GM19240 (cell line): ENCODE data around the gene FOXL1.

Experiments used
- DNase-seq: peaks from one replicate; pipeline ENCODE4 v3.0.0; 2011; ENCODE audit warnings: low spot score; ENCODE audit not compliant: insufficient read length

FOXL1 gene

DNA sequence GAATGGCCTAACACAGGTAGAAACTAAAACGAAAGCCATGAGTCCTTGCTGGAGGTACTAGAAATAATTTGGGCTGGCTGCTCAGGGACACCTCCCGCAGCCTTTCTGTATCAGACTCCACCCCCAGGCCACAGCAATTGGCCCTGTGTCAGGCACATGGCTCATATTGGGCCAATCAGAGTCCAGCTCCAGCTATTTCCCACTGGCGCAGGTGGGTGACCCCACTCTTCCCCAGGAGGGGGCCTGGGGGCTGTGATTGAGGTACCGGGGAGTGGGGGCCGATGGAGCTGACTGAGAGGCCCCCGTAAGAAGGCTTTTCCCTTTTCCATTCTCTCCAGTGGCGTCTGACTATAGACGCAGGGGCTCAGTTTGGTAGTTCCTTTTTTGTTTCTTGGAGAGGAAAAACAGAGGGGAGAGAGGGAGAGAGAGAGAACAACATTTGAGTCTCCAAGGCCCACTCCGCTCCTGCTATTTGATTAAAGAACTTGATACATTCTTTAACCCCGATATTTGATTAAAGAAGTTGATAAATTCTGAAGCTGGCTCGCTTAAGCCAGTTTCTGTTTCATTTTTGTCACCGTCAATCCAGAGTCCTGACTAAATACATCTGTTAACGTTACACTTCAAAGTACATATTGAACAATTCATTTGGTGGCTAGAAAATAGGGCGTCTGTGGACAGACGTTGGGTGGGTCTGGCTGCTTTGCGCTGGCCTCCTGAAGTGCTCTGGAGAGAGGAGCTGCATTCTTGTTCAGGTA, 26.3 kb downstream of the FOXL1 start:
- DNase-seq = peak; percentile 31

DNA sequence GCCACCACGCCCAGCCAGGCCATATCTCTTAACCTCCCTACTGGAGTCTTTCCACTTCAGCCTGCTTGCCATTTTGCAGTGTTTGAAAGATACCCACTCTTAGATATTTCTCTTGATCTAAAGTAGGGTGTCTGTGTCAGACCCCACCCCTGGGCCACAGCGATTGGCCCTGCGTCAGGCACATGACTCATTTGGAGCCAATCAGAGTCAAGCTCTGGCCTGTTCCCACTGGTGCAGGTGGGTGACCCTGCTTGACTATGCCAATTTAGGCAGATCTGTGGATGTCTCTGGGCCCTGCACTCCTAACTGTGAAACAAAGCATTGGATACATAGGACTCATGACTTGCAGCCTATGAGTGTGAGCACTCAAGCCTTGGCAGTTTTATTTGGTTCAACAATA, 27.6 kb downstream of the FOXL1 start:
- DNase-seq = no peak

DNA sequence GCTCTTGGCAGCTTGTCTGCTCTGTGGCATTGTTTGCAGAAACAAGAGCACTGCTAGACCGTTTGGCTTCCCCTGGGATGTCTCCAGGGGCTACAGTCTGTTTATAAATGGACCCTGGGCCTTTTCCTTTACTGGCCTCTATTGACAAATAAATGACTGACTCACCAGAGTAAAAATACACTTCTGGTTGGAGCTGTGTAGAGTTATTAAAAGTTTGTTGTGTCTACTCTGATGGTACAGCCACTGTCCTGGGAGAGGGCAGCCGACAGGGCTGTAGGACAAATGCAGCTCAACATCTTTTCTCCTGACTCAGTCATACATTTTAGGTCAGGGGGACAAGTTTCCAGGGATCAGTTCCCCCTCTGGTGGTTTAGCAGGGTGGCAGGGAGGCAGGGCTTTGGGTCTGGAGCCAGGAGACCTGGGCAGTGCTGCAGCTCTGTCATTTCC, 30.0 kb downstream of the FOXL1 start:
- no peak for DNase-seq

DNA sequence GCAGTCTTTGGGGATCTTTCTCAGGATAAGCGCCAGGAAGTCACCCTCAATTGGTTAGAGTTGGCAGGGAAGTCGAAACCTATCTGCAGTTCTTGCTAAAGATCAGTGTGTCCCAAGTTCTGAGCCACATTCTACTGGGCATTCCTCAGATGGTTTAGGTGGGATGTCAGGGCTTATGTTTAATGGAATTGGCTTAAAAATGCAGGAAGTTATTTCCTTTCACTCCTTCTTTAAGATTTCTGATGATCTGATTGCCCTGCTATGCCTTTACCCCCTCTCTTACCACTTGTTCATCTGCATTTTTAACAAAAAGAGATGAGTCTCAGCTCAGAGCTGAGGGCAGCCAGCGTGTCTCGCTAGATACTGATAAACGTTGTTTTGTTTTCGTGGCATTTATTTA, 30.8 kb downstream of the FOXL1 start:
- DNase-seq = no peak

DNA sequence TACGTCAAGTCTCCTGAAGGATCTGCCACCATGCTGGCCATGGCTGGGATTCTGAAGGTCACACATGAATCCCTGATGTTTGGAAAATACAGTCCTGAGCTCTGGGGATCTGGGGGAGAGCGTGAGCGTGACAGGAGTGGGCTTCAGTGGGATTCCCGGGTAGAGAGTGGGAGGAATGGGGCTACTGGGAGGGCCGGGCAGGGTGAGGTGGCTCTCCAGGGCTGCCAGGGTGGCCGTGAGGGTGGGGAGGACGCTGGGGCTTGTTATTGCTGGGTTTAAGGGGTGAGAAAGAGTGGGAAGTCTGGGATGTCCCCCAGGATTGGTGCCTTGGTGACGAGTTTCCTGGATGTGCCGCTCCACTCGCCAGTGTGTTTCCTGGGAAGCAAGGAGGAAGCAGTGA, 31.3 kb downstream of the FOXL1 start:
- no peak for DNase-seq

DNA sequence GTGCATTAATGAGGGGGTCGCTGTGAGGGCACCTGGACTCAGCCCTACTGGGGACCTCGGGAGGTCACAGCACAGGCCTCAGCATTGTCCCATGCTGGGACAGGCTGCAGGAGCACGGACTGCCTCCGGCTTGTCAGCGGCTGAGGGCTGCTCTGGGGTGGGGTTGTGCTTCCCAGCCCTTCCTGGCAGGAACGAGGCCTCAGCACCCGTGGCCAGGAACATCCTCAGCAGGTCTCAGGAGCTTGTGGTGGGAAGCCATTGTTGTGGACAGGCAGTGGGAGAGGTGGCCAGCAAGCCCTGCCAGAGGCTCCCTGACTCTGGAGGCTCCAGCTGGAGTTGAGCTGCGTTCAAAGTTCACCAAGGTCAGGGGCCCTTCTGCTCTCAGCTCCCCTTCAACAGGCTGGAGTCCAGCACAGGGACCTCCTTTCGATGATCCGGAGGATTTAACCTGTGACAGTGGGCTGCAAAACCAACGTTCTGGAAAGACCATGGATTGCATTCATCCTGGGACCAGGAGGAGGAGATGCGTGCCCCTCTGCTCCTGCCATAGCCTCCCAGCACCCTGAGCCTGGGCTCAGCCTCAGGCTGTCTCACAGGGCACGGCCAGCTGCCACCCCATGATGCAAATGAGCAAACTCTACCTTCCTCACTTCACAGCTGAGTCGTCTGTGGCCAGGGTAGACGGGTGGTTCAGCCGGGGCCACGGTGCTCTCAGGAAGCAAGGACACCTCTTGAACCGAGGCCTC, 32.6 kb downstream of the FOXL1 start:
- no peak for DNase-seq

DNA sequence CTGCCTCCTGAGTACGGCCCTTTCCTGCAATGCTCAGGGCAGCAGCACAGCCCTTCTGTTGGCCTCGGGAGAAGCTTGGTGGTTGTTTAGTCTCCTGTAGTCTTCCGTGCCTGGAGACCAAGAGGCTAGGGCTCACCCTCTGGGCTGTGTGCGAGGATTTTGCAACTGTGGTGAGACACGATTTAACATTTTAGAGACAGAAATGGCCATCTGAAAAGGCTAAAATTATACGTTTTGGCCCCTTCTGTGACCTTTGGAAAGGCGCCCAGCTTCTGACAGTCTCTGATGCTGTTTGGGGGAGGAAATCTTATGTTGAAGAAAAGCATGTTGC, 33.1 kb downstream of the FOXL1 start:
- DNase-seq = no peak

DNA sequence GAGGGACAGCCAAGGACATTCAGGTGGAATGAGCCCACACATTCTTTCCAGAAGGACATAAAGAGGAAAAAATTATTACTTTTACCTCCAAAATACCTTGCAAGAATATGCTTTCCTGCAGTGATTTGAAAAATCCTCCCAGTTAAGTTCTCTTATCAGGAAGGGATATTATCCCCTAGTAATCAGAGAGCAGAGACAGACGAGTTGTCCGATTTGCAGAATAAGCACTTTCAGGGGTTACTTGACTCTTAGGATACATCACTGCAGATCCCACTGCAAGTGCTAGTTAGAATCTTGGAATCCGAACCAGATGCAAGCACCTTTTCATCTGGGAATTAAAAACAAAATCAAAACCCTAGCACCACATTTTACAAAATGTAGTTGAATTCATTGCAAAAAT, 33.6 kb downstream of the FOXL1 start:
- DNase-seq = no peak

DNA sequence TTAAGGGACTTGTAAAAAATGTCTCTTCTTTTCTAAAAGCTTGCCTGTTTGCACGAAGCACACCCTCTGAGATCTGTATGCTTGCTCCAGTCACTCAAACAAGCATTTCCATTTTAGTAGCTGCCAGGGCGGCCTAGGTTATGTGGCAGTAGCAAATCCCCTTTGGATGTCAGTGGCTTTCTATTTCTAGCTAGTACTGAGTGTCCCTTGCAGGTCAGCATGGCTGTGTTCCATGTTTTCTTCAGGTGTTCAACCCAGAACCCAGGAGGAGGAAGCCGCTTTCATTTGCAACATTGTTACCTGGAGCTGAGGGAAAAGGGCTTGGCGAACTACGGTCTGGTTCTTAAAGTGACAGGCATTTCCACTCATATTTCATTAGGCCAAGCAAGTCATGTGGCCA, 36.4 kb downstream of the FOXL1 start:
- no peak for DNase-seq

DNA sequence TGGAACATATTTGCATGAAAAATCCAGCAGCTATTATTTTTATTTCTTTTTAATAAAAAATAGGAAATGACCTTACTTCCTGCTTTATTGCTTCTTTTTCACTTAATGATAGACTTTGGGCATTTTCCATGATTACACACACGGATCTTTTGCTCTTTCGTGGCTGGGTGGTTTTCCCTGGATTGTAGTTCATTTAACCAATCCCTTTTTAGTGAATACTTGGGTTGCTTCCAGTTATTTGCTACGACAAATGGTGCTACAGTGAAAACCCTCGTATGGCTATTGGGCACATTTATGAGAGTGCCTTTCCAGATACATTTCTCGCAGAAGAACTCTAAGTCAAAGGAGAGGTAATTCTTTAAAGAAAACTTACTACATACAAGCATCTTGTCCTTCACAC, 38.6 kb downstream of the FOXL1 start:
- DNase-seq = no peak

DNA sequence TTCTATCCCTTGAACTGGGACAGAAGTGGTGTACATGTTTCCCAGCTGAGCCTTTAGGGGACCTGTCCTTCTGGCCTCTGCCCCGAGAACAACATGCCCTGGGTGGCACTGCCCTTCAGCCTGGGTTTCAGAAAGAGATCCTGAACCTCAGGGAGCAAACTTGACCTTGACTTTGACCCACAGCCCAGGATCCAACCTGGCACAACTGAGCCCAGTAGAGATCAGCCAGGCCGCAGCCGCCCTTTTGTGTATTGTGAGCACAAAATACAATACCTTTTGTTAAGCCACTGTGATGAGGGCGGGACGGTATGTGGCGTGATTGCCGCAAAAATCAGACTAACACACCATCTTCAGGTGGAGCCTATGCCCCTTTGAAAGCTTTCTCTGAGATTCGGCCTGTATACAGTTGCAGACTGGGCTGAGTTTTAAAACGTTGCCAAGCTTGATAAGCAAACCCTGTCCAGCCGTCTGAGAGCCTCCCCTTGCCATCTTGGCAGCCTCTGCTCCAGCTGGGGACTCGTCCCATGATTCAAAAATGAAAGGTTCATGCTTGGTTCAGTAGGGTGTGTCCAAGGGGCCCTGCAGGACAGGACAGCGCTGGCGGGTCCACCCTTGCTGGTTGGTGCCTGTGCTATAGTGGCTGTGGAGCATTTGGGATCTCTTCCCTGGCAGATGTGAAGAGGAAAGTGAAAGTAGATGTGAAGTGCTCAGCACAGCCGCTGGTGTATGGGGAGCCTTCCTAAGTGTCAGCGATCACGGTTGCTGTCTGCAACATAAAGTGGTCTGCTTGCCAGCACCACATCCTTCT, 40.3 kb downstream of the FOXL1 start:
- no peak for DNase-seq

DNA sequence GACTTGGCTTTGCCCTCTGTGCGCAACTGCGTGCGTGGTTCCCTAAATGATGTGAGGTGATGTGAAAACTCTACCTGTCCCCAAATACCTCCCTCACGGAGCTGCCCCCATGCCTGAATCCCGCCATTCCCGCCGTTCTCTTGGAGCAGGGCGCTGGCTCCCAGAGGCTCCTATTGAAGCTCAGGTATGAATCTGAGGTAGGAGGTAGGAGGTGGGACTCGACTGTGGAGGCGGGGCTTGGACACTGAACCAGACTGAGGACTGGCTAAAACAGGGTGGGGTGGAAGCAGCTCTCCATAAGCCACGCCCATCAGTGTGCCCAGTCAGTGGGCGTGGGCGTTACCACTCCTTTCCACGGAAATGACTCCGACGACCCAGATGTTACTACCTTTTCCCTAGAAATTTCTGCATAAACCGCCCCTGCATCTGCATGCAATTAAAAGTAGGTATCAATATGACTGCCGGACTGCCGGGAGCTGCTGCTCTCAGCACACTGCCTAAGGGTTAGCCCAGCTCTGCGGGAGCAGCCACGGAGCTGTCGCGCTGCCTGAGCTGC, 41.0 kb downstream of the FOXL1 start:
- DNase-seq = no peak

DNA sequence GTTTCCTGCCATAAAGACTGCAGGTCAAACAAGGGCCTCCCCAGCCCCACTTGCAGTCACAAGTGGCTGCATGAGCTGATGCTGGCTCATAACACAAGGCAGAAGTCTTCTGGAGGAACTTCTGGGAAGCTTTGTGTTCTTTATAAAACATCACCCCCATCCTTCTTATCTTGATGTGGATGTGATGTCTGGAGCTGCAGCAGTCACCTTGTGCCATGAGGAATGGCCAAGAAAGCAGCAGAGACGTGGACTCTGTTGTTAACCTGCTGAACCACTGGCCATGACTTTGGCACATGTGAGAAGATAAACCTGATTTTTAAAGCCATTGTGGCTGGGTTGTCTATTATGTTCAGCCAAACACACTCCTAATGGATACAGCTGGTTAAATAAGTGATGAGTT, 41.8 kb downstream of the FOXL1 start:
- DNase-seq = no peak

DNA sequence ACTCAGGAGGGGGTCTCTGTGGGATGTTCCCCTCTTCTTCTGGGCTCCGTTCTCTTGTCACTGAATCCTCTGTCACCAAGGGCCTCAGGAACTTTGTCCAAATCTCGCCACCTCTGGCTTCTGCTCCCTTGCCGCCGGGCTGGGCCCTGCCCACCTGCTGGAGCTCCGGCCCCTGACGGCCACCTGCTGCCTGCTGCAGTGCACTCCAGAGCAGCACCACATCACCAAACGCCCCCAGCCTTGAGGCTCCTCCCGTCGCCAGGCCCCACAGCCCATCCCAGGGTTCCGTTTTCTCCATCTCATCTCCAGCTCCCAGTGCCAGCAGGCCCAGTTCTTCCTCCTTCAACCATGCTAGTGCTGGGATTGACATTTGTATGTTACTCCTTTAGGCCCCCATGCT, 43.6 kb downstream of the FOXL1 start:
- DNase-seq = no peak

DNA sequence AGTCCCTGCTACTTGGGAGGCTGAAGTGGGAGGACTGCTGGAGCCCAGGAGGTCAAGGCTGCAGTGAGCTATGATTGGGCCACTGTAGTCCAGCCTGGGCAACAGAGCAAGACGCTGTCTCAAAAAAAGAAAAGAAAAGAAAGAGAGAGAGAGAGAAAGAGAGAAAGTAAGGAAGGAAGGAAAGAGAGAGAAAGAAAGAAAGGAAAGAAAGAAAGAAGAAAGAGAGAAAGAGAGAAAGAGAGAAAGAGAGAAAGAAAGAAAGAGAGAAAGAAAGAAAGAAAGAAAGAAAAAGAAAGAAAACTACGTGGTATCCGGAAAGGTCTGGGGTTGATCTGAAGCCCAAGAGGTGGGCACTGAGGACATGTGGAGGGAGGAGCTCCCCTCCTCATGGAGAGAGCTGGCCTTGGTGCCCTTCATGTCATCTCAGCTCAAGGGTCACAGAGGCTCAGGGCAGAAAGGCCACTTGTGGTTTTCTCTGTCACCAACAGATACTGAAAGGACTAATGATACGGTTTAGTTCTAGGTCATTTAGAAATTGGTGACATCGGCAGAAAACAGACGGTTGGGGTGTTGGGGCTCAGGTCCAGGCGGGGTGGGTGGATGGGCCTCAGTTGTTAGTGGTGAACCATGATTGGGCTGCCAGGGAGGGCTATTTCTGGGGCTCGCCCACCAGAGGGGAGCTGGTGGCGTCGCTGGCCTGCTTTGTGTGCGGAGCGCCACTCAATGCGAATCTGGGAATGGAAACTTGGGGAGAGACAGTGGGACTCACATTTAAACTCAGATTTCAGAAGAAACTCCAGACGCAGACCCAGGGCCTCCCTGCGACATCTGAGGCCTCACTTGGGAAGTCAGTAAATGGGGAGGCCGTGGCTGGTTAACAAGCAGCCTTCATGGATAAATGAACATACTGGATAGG, 44.6 kb downstream of the FOXL1 start:
- DNase-seq = no peak

DNA sequence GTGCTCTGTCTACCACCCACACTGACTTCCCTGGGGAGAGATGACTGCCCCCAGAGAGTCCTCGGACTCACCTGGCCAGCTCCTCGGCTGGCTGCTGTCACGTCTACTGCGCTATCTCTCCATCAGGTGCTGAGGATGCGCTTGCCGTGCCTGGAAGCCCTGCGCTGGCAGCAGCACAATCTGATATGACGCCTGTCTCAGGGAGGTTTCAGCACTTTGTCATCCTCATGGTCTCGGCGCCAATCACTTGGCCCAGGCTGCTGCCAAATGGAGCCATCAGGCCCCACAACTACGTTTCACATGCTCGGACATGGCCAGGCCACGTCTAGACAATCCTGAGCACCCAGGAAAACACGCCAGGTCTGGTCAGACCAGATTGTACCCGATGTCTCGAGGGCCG, 46.7 kb downstream of the FOXL1 start:
- DNase-seq = no peak

DNA sequence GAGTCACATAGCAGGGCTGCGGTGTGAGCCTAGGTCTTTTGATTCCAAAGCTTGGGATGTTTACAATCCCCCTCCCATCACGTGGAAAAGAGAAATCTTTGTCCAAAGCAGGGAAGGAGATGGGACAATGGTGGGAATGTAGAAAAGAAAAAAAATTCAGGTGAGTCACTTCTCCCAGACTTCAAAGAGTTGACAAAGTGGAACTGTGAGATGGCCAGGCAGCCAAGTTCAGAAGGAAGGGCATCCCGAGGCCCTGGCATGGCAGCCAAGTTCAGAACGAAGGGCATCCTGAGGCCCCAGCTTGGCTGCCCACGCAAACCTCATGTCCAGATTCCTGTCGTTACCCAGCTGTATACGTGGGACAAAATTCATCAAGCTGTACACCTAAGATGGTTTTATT, 47.5 kb downstream of the FOXL1 start:
- DNase-seq = no peak

DNA sequence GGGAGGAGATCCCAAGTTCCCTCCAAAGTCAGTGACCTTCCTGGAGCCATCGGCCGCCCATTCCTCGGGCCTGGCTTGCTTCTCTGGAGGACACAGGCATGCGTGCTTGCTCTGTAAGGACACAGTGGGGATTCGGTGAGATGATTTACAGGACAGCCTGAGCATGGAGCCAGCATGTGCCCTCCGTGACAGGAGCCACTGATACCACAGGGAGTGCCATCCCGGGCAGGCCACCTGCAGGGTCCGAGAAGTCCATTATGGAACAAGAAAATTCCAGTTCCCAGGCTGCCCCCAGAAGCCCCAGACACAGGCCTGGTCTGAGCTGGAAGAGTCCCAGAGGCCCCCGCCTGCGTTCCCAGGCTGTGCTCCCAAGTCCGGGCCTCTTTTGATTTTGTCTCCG, 47.9 kb downstream of the FOXL1 start:
- no peak for DNase-seq

DNA sequence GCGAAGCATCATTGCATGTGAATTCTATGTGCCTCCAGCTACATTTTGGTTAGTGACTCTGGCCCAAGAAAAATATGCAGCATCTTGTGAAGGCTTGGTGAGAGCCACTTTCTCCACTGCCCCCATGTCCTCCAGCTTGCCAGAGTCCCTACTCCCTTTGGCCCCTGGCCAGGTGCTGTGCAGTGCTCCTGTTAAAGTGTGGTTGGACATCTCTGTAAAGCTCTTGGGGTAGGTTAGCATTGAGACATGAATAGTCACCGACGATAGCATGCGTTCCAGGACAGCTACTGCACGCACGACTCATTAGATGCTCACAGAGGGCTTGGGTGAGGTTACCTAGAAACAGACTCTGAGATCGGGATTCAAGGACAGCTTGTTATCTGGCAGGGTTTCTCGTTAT, 48.6 kb downstream of the FOXL1 start:
- no peak for DNase-seq

DNA sequence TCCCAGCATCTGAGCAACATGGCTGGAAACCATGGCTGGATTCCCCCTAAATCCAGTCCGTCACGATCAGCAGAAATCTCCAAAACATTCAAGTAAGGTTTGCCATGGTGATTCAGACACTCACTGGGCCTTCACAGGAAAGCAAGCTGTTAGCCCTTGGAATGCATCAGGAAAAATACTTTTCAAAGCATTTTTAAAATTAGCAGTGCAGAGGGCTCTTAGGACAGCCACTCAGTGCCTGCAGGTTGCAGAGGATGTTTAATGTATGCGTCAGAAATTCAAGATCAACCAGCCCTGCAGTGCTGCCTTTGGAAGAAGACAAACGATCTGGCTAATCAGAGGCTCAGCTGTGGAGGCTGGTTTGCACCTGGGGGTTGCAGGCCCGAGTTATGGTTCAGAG, 50.3 kb downstream of the FOXL1 start:
- no peak for DNase-seq

DNA sequence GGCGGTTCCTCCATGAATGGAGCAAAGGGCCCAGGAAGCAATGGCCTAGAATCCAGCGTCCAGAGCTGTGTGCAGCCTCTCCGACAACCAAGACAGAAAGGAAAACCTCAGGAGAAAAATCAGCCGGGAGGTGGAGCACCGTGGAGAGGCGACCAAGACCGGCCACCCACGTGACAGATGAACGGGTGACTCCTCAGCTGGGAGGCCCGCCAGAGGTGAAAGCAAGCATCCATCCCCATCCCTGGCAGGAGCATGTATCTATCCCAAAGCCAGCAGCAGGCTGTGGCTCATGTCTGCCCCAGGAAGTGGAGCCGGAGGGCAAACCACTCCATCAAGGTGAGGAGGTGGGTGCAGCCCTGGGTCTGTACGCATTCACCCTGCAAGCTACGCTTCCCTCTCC, 52.1 kb downstream of the FOXL1 start:
- DNase-seq = no peak
